D341Med (cell line): ENCODE results near the gene REEP3.
"Not testable (repeated sequence)": the region's sequence is repeated elsewhere in the genome, so short reads cannot be mapped to it uniquely, and the experiment has no call there.

ENCODE experiments used
- DNase-seq: peaks from one replicate; pipeline ENCODE4 v3.0.0; 2012; ENCODE audit warnings: low spot score

Gene REEP3

GRCh38 chr10:63549810-63550209 lies 28.6 kb downstream of the REEP3 start:
- no peak for DNase-seq

DNA sequence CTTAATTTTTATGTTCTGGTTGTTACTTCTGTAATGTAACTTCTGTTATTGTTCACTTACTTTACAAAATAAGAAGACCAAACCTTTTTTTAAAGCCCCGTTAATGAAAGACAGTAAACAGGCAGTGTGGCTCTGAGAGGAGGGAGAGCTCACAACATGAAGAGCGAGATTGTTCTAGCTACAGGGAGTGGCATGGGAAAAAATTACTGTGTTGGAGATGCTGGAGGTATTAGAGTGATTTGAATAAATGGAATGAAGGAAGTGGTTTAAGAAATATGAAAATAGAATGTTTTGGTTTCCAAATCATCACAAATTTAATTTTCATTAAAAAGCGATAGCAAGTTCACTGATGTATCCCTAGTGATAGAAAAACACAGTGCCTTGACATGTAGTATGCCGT lies 31.8 kb downstream of the REEP3 start:
- no peak for DNase-seq

DNA sequence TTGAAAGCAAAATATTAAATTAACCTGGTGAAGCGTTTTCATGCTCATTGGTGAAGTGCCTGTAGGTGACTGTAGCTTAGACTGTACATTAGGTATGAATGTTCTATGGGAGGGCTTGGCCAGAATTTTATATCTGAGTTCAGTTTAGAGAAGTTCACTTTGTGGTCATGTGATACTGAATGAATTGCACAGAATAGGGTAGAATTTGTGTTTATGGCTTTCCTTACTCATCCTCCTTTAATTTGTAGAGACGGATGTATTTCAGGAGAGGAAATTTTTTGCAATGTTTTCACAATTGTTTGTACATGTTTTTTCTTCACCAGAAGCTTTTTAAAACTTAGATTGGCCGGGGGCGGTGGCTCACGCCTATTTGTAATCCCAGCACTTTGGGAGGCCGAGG lies 32.3 kb downstream of the REEP3 start:
- DNase-seq, result no peak

DNA sequence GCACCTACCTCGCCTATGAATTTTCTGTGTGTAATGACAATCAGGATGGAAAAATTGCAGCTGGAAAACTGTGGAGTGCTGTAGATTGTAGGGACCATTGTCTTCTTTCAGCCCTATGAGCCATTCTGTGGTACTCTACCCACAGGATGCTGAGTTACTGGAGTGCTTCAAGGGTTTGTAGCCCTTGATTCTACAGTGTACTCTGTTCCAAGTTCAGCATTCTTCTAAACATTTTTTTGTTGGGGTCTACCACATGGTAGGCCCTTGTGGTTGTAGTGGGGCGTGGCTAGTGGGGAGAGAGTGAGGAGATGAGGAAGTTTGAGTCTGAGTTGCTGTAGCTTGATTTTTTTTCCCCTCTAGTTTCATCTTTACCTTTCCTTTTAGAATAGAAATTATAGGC lies 33.5 kb downstream of the REEP3 start:
- DNase-seq, result no peak

GRCh38 chr10:63555330-63555729 lies 34.1 kb downstream of the REEP3 start:
- no peak for DNase-seq

- DNase-seq, result no peak
These were observed 37.1 kb downstream of the REEP3 start for GRCh38 chr10:63558132-63558784.

- no peak for DNase-seq
These were observed 40.1 kb downstream of the REEP3 start for GRCh38 chr10:63561341-63561740.

DNA sequence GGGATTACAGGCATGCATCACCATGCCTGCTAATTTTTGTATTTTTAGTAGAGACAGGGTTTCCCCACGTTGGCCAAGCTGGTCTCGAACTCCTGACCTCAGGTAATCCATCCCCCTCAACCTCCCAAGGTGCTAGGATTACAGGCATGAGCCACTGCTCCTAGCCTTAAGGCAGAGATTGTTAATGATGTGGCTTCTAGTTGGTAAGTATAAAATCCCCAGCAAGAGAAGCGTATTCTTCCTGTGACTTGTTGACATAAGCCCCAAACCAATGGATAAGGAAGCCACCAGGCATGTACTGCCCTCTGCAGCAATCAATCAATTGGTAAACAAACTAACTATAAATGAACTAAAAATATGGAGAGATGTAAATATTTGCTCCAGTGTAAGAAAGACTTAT lies 41.2 kb downstream of the REEP3 start:
- DNase-seq, result no peak

GRCh38 chr10:63562857-63563256 lies 41.7 kb downstream of the REEP3 start:
- DNase-seq, result no peak

- no peak for DNase-seq
These were observed 42.4 kb downstream of the REEP3 start for GRCh38 chr10:63563623-63564022.

DNA sequence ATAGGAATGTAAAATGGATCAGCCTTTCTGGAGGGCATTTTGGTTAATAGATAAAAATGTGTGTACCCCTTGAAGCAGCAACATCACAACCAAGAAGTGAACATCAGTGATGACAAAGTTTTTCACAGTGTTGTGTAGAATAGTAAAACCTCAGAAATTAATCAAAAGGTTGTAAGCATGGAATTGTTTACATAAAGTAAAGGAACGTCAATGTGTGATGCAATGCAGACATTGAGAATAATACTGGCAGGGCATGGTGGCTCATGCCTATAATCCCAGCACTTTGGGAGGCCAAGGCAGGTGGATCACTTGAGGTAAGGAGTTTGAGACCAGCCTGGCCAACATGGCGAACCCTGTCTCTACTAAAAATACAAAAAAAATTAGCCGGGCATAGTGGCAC lies 43.5 kb downstream of the REEP3 start:
- not testable (repeated sequence) for DNase-seq

DNA sequence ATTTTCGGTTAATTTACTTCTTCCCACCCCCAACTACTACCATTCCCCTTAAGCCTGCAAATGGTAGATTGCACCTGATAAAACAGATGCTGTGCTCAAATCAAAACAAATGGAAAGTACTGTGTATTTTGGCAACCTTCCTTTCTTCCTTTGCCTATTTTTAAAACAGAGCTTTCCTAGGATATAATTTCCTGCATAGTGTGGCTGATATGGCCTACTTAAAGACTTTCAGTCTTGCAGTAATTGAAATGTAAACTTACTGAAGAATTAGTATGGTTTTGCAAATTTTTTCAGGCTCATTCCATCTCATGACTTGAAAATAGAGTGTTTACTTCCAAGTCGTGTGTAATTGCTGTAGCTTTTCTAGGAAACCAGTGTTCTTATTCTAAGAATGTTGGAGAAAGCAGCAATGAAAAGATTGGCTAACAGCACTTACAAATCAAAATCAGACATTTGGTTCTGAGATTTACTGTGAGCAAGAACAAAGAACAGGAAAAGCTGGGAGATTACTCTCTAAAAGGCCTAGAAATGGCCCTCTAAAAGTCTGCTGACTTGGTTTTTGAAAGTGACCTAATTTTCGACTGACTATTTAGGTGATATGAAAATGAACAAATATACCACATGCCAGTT lies 52.0 kb downstream of the REEP3 start:
- no peak for DNase-seq

GRCh38 chr10:63574011-63574410 lies 52.8 kb downstream of the REEP3 start:
- no peak for DNase-seq

GRCh38 chr10:63576501-63576900 lies 55.3 kb downstream of the REEP3 start:
- DNase-seq, result no peak

GRCh38 chr10:63578501-63578900 lies 57.3 kb downstream of the REEP3 start:
- DNase-seq, result no peak

DNA sequence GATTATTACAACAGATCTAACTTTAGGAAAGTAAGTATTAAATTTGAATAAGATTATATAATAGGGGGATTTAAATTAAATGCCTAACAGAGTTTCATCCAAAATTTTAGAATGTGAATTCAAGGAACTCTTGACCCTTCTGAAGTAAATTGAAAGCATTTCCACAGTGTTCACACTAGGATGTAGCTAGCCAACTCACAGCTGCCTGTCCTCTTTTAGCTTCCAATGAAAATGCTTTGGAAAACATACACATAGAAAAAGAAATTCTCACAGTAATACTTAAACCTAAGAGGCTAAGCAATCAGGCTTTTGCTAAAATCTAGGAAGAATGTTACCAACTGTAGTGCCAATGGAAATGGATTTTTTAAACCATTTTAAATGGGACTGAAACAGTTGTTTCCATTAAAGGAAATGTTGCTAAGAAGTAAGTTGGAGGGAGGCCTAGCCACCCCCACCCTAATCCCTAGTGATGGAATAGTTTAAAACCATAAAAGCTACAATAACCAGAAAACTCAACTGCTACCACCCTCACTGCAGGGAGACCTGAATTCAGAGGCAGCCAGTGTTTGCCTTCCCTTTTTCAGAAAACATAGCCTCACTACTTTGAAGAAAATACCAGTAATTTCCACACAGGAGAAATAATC lies 58.3 kb downstream of the REEP3 start:
- DNase-seq, result no peak

- DNase-seq, result no peak
These were observed 61.5 kb downstream of the REEP3 start for GRCh38 chr10:63582690-63583089.

GRCh38 chr10:63583397-63583796 lies 62.2 kb downstream of the REEP3 start:
- no peak for DNase-seq

GRCh38 chr10:63583909-63584724 lies 62.9 kb downstream of the REEP3 start:
- DNase-seq, result no peak

DNA sequence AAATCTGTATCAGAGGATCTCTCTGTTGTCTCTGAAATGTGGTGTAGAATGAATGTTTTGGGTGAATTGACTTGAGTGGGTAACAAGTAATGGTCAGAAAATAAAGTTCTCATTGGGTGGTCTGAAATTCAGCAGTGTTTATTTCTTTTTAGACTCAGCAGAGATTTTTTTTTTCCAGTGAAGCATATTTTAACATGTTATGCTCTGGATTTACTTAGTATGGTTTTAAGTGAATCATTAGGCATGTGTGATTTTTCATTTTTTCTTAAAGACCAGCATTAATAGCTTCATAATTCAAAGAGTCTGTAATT lies 63.5 kb downstream of the REEP3 start:
- no peak for DNase-seq

GRCh38 chr10:63585041-63585440 lies 63.8 kb downstream of the REEP3 start:
- no peak for DNase-seq

DNA sequence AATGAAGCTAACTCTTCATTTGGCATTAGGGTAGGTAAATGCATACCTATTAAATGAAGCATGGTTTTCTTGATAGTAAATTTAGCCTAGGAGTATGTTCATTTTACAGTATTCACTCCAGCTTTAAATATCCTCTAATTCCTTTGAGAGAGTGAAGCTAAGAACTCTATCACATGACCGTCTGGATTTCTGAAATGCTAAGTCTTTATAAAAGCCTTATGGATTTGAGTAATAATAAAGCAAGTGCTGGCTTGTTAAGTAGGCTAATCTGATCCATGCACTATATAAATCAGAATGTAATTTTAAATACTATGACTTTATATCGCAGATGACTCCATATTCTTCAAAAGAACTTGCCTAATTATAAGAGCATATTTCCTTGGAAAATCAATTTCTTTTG lies 64.8 kb downstream of the REEP3 start:
- peak; percentile 14 for DNase-seq

GRCh38 chr10:63587191-63587590 lies 66.0 kb downstream of the REEP3 start:
- no peak for DNase-seq
